C1 segment of cervical spinal cord (tissue), 14 donors: ENCODE measurements around the gene TTC9C.
A peak's percentile ranks its signal among the peaks of the same experiment; 100 is the strongest.
"Not testable (repeated sequence)": the region's sequence is repeated elsewhere in the genome, so short reads cannot be mapped to it uniquely, and the experiment has no call there.

Experiments used
- DNase-seq, 14 donors: peaks; one replicate each; lab custom pipeline; 2025; lab: John Stamatoyannopoulos, UW

TTC9C gene

GRCh38 chr11:62728171-62728988, at the start of gene TTC9C:
Gene TTC9C (plus strand): TSS chr11:62728486. CDS start chr11:62728849, 363 bp downstream.
- DNase-seq, result peak; percentile 37 to 96 (median 86)

- peak; percentile 68 to 91 (median 84) for DNase-seq
These were observed 49.3 kb upstream of the TTC9C start, which contains the start of gene UBXN1 for GRCh38 chr11:62678770-62679696. Gene UBXN1 (minus strand): TSS chr11:62679073. CDS start chr11:62678923, 150 bp downstream.

GRCh38 chr11:62680825-62681240, 47.5 kb upstream of the TTC9C start:
- DNase-seq, result no peak

- DNase-seq, result no peak
These were observed 45.8 kb upstream of the TTC9C start for GRCh38 chr11:62682518-62682917.

GRCh38 chr11:62687508-62688396, 40.5 kb upstream of the TTC9C start:
- DNase-seq, result no peak

- no peak for DNase-seq
These were observed 39.8 kb upstream of the TTC9C start for GRCh38 chr11:62688491-62688890.

GRCh38 chr11:62689421-62690183, 38.7 kb upstream of the TTC9C start, which contains the start of gene LRRN4CL:
Gene LRRN4CL (minus strand): TSS chr11:62689530. CDS start chr11:62688508, 1,022 bp downstream.
- peak in 2 of 14 donors; percentile 19 to 32 for DNase-seq

GRCh38 chr11:62693624-62694023, 34.7 kb upstream of the TTC9C start:
- not testable (repeated sequence) for DNase-seq

- peak in 13 of 14 donors; percentile 3 to 91 (median 40) for DNase-seq
These were observed 33.7 kb upstream of the TTC9C start for GRCh38 chr11:62694455-62695167.

- DNase-seq, result no peak
These were observed 26.0 kb upstream of the TTC9C start for GRCh38 chr11:62702246-62702645.

- not testable (repeated sequence) for DNase-seq
These were observed 24.4 kb upstream of the TTC9C start for GRCh38 chr11:62703921-62704320.

- DNase-seq, result no peak
These were observed 22.9 kb upstream of the TTC9C start for GRCh38 chr11:62705413-62705812.

- DNase-seq, result peak; percentile 42 to 96 (median 90)
These were observed 22.1 kb upstream of the TTC9C start for GRCh38 chr11:62705880-62706849.

- DNase-seq, result peak in 2 of 14 donors; percentile 35 to 51
These were observed 21.4 kb upstream of the TTC9C start for GRCh38 chr11:62706850-62707247.

GRCh38 chr11:62707277-62707861, 20.9 kb upstream of the TTC9C start, which contains the start of the genes BSCL2 and GNG3:
Gene BSCL2 (minus strand): TSS chr11:62707424. CDS start chr11:62707195, 229 bp downstream.
Gene GNG3 (plus strand): TSS chr11:62707676. CDS start chr11:62708296, 620 bp downstream.
- peak in 12 of 14 donors; percentile 8 to 99 (median 51) for DNase-seq

- no peak for DNase-seq
These were observed 19.9 kb upstream of the TTC9C start for GRCh38 chr11:62708392-62708791.

- DNase-seq, result peak in 2 of 14 donors; percentile 54 to 60
These were observed 19.5 kb upstream of the TTC9C start for GRCh38 chr11:62708793-62709192.
